Kidney epithelial cell (primary cell): ENCODE measurements around the gene COA6. TPM values are rescaled to one million over a fixed set of nuclear protein-coding genes. Genes with fewer than 3 reads are reported as not detected.

Experiments
- DNase-seq: peaks from one replicate; pipeline ENCODE4 v3.0.0-alpha.2; 2010; ENCODE audit warnings: low read depth
- H3K27me3 ChIP-seq: 2 replicates; pipeline ENCODE4 v1.6.0; 2011; ENCODE audit warnings: low read length; ENCODE audit not compliant: control insufficient read depth, insufficient read depth
- H3K36me3 ChIP-seq: 2 replicates; pipeline ENCODE4 v1.5.1; 2011; ENCODE audit warnings: low read length; ENCODE audit not compliant: control insufficient read depth, insufficient read depth
- H3K4me3 ChIP-seq: 2 replicates; pipeline ENCODE4 v1.5.1; 2011; ENCODE audit warnings: low read depth, mild to moderate bottlenecking, control low read depth, low read length
- total RNA-seq: library from RNA; depleted of rRNA; stranded (reverse); fragments of >200 nt; gene quantifications from 2 replicates; pipeline ENCODE4 v1.2.3, GENCODE V29; 2015
- TF ChIP-seq, protein P1 (sequence below): IDR thresholded peaks from 2 replicates; pipeline ENCODE4 v1.5.1; 2011; ENCODE audit warnings: mild to moderate bottlenecking, moderate library complexity, low read length, control low read depth, inconsistent platforms; ENCODE audit not compliant: insufficient read depth, poor library complexity, severe bottlenecking

Gene COA6, protein sequence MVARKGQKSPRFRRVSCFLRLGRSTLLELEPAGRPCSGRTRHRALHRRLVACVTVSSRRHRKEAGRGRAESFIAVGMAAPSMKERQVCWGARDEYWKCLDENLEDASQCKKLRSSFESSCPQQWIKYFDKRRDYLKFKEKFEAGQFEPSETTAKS
- total RNA-seq = 25.9 and 46.2 TPM in 2 replicates

- Histone ChIP-seq H3K27me3 (no peaks in the 10 kb centered on the region), H3K36me3 (peaks cover 1% of the 10 kb centered on the region), H3K4me3 (peak within 1 kb of the TSS; percentile 70)
- peak; percentile 90 for DNase-seq
- TF ChIP-seq, protein P1, sequence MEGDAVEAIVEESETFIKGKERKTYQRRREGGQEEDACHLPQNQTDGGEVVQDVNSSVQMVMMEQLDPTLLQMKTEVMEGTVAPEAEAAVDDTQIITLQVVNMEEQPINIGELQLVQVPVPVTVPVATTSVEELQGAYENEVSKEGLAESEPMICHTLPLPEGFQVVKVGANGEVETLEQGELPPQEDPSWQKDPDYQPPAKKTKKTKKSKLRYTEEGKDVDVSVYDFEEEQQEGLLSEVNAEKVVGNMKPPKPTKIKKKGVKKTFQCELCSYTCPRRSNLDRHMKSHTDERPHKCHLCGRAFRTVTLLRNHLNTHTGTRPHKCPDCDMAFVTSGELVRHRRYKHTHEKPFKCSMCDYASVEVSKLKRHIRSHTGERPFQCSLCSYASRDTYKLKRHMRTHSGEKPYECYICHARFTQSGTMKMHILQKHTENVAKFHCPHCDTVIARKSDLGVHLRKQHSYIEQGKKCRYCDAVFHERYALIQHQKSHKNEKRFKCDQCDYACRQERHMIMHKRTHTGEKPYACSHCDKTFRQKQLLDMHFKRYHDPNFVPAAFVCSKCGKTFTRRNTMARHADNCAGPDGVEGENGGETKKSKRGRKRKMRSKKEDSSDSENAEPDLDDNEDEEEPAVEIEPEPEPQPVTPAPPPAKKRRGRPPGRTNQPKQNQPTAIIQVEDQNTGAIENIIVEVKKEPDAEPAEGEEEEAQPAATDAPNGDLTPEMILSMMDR = no peak
Measured at GRCh38 chr1:234373064-234373958, at the start of gene COA6. COA6 (plus strand) TSS chr1:234373456; CDS start chr1:234373467, 11 bp downstream.

DNA sequence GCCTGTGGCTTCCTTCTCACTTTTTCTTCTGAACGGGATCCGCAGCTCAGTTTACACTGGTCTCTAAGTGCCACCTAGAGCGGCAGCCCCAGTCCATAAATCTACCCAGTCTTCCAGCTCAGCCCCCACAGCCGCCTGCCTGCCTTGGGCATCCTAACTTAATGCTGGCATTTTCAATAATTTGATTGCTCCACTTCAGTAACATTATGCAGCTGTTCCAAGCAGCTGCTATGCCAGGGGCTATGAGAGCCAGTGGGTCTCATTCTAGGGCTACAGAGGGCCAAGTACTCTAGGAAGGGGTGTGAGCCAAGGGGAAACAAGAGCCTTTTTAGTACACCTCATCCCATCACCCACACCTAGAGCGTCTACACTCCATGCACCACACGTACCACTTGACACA lies 48.4 kb upstream of the COA6 start:
- TF ChIP-seq, protein P1 = no peak
- DNase-seq = no peak
- peaks cover 2% of the 10 kb centered on the region for H3K27me3 ChIP-seq
- no peak overlapping the region for H3K4me3 ChIP-seq
- no peaks in the 10 kb centered on the region for H3K36me3 ChIP-seq

DNA sequence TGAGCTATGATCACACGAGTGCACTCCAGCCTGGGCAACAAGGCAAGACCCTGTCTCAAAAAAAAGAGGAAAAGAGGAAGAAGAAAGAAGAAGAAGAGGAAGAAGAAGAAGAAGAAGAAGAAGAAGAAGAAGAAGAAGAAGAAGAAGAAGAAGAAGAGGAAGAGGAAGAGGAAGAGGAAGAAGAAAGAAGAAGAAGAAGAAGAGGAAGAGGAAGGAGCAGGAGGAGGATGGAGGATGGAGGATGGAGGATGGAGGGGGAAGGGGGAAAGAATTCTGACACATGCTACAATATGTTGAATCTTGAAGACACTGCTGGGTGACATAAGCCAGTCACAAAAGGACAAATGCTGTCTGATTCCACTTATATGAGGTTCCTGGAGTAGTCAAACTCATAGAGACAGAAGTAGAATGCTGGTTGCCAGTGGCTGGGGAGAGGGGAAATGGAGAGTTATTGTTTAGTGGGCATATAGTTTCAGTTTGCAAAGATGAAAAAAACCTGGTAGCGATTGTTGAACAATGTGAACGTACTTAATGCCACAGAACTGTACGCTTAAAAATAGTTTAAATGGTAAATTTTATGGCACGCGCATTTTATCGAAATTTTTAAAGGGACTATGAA lies 47.3 kb upstream of the COA6 start:
- Histone ChIP-seq H3K4me3 (no peak overlapping the region), H3K27me3 (peaks cover 2% of the 10 kb centered on the region), H3K36me3 (no peaks in the 10 kb centered on the region)
- TF ChIP-seq, protein P1 = no peak
- no peak for DNase-seq

- Histone ChIP-seq H3K4me3 (no peak overlapping the region), H3K36me3 (no peaks in the 10 kb centered on the region), H3K27me3 (peaks cover 2% of the 10 kb centered on the region)
- DNase-seq = no peak
- TF ChIP-seq, protein P1 = peak; percentile 90
Measured at GRCh38 chr1:234326497-234327366, 46.5 kb upstream of the COA6 start.

- DNase-seq = no peak
- TF ChIP-seq, protein P1 = no peak
- Histone ChIP-seq H3K4me3 (no peak overlapping the region), H3K27me3 (peaks cover 2% of the 10 kb centered on the region), H3K36me3 (no peaks in the 10 kb centered on the region)
Measured at GRCh38 chr1:234327577-234328164, 45.6 kb upstream of the COA6 start.
